ENCODE results near the gene BRD4. TPM values are rescaled to one million over a fixed set of nuclear protein-coding genes. Genes with fewer than 3 reads are reported as not detected.

BRD4 gene
- total RNA-seq, result 100 to 1,000 TPM; 102 to 113 (median 112) TPM

DNA sequence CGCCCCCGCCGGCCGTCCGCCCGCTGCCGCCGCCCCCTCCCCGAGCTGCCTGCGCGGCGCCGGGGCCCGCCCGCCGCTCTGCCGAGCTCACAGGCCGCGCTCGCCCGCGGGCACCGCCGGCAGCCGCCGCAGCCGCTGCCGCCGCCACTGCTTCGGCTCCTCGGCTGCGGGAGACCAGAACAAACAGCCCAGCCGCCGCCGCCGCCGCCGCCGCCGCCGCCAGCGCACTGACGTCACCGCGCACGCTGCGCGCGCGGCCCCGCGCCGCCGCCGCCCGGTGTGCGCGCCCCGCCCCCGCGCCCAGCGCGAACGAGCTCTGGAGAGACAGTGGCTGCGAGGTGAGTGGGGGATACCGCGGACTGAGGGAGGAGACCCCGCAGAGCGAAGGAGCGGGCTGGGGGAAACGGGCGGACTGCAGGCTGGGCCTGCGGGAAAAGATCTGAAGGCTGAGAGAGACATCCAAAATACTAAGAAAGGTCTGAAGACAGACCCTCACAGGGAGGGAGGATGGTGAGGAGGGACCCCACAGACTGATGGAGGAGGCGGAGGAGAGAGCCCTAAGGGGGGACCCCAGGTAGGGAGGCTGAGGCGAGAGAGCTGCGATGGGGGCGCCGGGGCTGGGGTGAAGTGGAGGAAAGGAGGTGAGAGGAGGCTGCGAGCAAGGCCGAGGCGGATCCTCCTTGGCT lies at the start of gene BRD4:
TSS of gene BRD4 (minus strand) at position 229 of the 686 bp plus-strand sequence. CDS start 59,440 bp downstream, outside the sequence.
- H3K4me3 Mint-ChIP-seq, result peak within 1 kb of the TSS; percentile 93
- no peaks in the 10 kb centered on the region for H3K9me3 Mint-ChIP-seq
- H3K36me3 Mint-ChIP-seq (ENCODE audit: insufficient read depth), result peaks cover 8% of the 10 kb centered on the region
- ATAC-seq (peak; percentile 56 to 64), DNase-seq (peak; percentile 74)
- no peaks in the 10 kb centered on the region for H3K27me3 Mint-ChIP-seq (ENCODE audit: low read depth)
- peaks cover 41% of the 10 kb centered on the region for H3K4me1 Mint-ChIP-seq (ENCODE audit: low read depth)

DNA sequence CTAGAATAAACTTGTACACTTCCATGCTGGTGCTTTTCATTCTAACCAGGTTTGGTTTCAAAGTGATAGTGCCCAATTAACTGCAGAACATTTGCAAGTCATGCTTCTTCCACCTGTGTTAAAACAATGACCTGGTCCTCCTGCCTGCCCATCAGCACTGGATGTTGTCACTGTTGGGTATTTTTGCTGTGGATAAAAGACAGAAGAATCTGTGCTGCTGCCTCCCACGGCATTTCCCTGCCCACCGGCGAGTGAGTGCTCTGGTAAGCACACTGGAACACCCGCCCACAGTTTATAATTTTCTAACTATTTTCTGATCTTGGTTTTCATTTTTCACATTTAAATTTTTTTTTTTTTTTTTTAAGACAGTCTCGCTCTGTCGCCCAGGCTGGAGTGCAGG lies 49.5 kb upstream of the BRD4 start:
- no peak for ATAC-seq

GRCh38 chr19:15381429-15381828 lies 49.1 kb upstream of the BRD4 start:
- DNase-seq (no peak), ATAC-seq (no peak)
- Mint-ChIP-seq H3K36me3 (ENCODE audit: insufficient read depth) (no peaks in the 10 kb centered on the region), H3K4me3 (peak overlapping the region; percentile 83), H3K9me3 (no peaks in the 10 kb centered on the region), H3K4me1 (ENCODE audit: low read depth) (peaks cover 37% of the 10 kb centered on the region), H3K27me3 (ENCODE audit: low read depth) (no peaks in the 10 kb centered on the region)

More for the DNA sequence above, 49.5 kb upstream of the BRD4 start:
- H3K27me3 Mint-ChIP-seq (ENCODE audit: low read depth), result no peaks in the 10 kb centered on the region
- DNase-seq, result no peak
- H3K9me3 Mint-ChIP-seq, result no peaks in the 10 kb centered on the region
- no peaks in the 10 kb centered on the region for H3K36me3 Mint-ChIP-seq (ENCODE audit: insufficient read depth)
- peaks cover 33% of the 10 kb centered on the region for H3K4me1 Mint-ChIP-seq (ENCODE audit: low read depth)
- no peak overlapping the region for H3K4me3 Mint-ChIP-seq

GRCh38 chr19:15379999-15380647 lies 47.8 kb upstream of the BRD4 start:
- DNase-seq, result no peak
- Mint-ChIP-seq H3K4me1 (ENCODE audit: low read depth) (peaks cover 40% of the 10 kb centered on the region), H3K4me3 (peak overlapping the region; percentile 99), H3K36me3 (ENCODE audit: insufficient read depth) (no peaks in the 10 kb centered on the region), H3K27me3 (ENCODE audit: low read depth) (no peaks in the 10 kb centered on the region), H3K9me3 (no peaks in the 10 kb centered on the region)
- peak; percentile 27 to 38 for ATAC-seq

GRCh38 chr19:15379083-15379998 lies 47.0 kb upstream of the BRD4 start, which contains the start of gene AKAP8:
Gene AKAP8 (minus strand): TSS chr19:15379787. CDS start chr19:15379731, 56 bp downstream.
- ATAC-seq, result peak; percentile 89 to 90
- no peaks in the 10 kb centered on the region for H3K36me3 Mint-ChIP-seq (ENCODE audit: insufficient read depth)
- H3K4me1 Mint-ChIP-seq (ENCODE audit: low read depth), result peaks cover 46% of the 10 kb centered on the region
- H3K27me3 Mint-ChIP-seq (ENCODE audit: low read depth), result no peaks in the 10 kb centered on the region
- H3K4me3 Mint-ChIP-seq, result peak within 1 kb of the TSS; percentile 99
- no peaks in the 10 kb centered on the region for H3K9me3 Mint-ChIP-seq
- DNase-seq, result peak; percentile 97

GRCh38 chr19:15378534-15379082 lies 46.3 kb upstream of the BRD4 start:
- DNase-seq, result peak; percentile 36
- H3K4me1 Mint-ChIP-seq (ENCODE audit: low read depth), result peaks cover 46% of the 10 kb centered on the region
- H3K36me3 Mint-ChIP-seq (ENCODE audit: insufficient read depth), result no peaks in the 10 kb centered on the region
- H3K27me3 Mint-ChIP-seq (ENCODE audit: low read depth), result no peaks in the 10 kb centered on the region
- peak overlapping the region; percentile 99 for H3K4me3 Mint-ChIP-seq
- ATAC-seq, result peak; percentile 11 to 12
- H3K9me3 Mint-ChIP-seq, result no peaks in the 10 kb centered on the region

GRCh38 chr19:15374796-15375440 lies 42.6 kb upstream of the BRD4 start:
- H3K27me3 Mint-ChIP-seq (ENCODE audit: low read depth), result no peaks in the 10 kb centered on the region
- peaks cover 17% of the 10 kb centered on the region for H3K36me3 Mint-ChIP-seq (ENCODE audit: insufficient read depth)
- H3K4me1 Mint-ChIP-seq (ENCODE audit: low read depth), result peaks cover 32% of the 10 kb centered on the region
- no peaks in the 10 kb centered on the region for H3K9me3 Mint-ChIP-seq
- DNase-seq (no peak), ATAC-seq (no peak)
- H3K4me3 Mint-ChIP-seq, result no peak overlapping the region

DNA sequence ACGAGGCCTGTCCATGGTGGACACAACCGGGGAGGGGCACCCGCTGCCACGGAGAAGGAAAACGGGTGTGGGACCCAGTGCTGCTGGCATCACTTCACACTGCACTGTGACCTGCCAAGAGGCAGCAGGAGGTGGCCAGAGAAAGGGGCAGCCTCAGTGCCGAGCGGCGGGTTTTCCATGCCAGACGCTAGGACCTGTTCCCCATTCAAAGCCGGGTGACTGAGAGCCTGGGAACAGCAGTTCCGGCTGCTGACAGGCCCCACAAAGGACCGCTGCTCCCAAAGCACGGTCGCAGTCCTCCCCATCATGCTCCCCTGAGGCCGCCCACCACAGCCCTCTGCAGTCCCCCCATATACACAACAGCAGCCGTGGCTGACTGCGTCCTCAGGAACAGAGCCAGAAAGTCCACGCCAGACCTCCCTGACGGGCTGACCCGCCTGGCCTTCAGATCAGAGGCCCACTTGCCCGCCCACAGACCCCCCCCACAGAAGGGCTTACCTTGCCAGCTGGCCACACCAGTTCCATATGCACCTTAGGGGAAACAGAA lies 41.8 kb upstream of the BRD4 start:
- DNase-seq (no peak), ATAC-seq (no peak)
- no peaks in the 10 kb centered on the region for H3K27me3 Mint-ChIP-seq (ENCODE audit: low read depth)
- peaks cover 17% of the 10 kb centered on the region for H3K36me3 Mint-ChIP-seq (ENCODE audit: insufficient read depth)
- H3K4me3 Mint-ChIP-seq, result no peak overlapping the region
- peaks cover 32% of the 10 kb centered on the region for H3K4me1 Mint-ChIP-seq (ENCODE audit: low read depth)
- H3K9me3 Mint-ChIP-seq, result no peaks in the 10 kb centered on the region

- Mint-ChIP-seq H3K4me1 (ENCODE audit: low read depth) (peaks cover 32% of the 10 kb centered on the region), H3K27me3 (ENCODE audit: low read depth) (no peaks in the 10 kb centered on the region), H3K4me3 (no peak overlapping the region), H3K9me3 (no peaks in the 10 kb centered on the region), H3K36me3 (ENCODE audit: insufficient read depth) (peaks cover 19% of the 10 kb centered on the region)
- DNase-seq (no peak), ATAC-seq (no peak)
Observed at GRCh38 chr19:15373644-15374043, 41.3 kb upstream of the BRD4 start.

DNA sequence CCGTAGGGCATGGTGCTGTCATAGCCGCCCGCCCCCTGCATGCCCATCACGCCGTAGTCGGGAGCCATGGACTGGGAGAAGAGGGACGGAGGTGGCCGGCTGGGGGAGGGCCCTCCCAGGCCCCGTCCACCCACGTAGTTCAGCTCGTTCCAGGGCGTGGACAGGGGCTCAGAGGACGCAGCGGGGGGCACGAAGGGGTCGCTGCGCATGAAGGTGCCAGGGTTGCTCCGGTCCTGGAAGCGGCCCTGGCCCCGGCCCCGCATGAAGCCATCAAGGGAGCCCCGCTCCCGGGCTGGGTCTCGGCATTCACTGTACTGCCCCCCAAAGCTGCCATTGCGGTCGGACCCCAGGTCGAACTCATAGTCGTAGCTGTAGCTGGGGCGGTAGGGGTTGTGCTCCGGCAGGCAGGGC lies 40.6 kb upstream of the BRD4 start:
- no peak for ATAC-seq
- no peak for DNase-seq
- Mint-ChIP-seq H3K4me1 (ENCODE audit: low read depth) (peaks cover 26% of the 10 kb centered on the region), H3K27me3 (ENCODE audit: low read depth) (no peaks in the 10 kb centered on the region), H3K4me3 (no peak overlapping the region), H3K9me3 (no peaks in the 10 kb centered on the region), H3K36me3 (ENCODE audit: insufficient read depth) (peaks cover 21% of the 10 kb centered on the region)

DNA sequence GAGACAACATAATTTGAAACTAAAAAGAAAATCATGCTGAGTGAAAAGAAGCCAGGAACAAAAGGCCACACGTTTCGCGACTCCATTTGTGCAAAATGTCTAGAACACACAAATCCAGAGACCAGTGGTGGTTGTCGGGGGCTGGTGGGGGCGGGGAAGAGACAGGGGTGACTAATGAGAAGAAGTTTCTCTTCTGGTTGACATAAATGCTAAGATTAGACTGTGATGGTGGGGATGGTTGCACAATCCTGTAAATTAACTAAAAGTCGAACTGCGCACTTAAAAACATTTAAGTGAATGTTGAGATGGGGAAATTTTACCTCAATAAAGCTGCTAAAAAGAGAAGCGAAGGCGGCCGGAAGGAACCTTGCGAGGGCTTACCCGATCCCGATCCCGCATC lies 40.1 kb upstream of the BRD4 start:
- H3K27me3 Mint-ChIP-seq (ENCODE audit: low read depth), result no peaks in the 10 kb centered on the region
- peaks cover 23% of the 10 kb centered on the region for H3K36me3 Mint-ChIP-seq (ENCODE audit: insufficient read depth)
- ATAC-seq (peak in 1 of 2 donors; percentile 22), DNase-seq (no peak)
- no peak overlapping the region for H3K4me3 Mint-ChIP-seq
- H3K4me1 Mint-ChIP-seq (ENCODE audit: low read depth), result peaks cover 22% of the 10 kb centered on the region
- no peaks in the 10 kb centered on the region for H3K9me3 Mint-ChIP-seq

DNA sequence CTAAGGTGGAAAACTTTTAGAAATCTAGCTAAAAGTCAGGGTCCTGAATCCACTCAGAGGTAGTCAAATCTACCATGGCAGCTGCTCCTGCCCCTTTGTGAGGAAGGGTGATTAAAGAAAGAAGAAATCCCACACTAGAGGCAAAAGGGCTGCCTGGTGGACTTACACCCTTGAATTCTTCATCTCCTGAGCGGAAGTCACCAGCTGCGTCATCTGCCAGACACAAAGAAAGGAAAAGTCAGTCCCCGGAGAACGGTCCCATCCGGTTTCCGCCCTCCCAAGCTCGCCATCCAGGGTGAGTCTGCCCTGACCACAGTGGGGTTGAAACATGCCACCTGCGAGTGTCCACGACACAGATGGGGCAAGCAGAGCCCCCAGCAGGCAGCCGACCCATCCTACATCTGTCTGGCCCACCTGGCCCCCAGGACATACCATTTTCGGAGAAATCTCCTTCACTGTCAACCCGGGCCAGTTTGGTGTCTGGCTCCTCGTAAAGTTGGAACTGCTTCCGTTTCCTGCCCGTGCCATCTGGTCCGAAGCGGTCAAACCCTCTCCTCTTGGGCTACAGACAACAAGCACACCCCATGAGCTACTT lies 39.5 kb upstream of the BRD4 start:
- ATAC-seq (no peak), DNase-seq (no peak)
- H3K27me3 Mint-ChIP-seq (ENCODE audit: low read depth), result no peaks in the 10 kb centered on the region
- H3K4me3 Mint-ChIP-seq, result no peak overlapping the region
- H3K36me3 Mint-ChIP-seq (ENCODE audit: insufficient read depth), result peaks cover 23% of the 10 kb centered on the region
- peaks cover 16% of the 10 kb centered on the region for H3K4me1 Mint-ChIP-seq (ENCODE audit: low read depth)
- no peaks in the 10 kb centered on the region for H3K9me3 Mint-ChIP-seq

- H3K4me3 Mint-ChIP-seq, result no peak overlapping the region
- ATAC-seq (no peak), DNase-seq (no peak)
- H3K27me3 Mint-ChIP-seq (ENCODE audit: low read depth), result no peaks in the 10 kb centered on the region
- peaks cover 12% of the 10 kb centered on the region for H3K4me1 Mint-ChIP-seq (ENCODE audit: low read depth)
- peaks cover 23% of the 10 kb centered on the region for H3K36me3 Mint-ChIP-seq (ENCODE audit: insufficient read depth)
- no peaks in the 10 kb centered on the region for H3K9me3 Mint-ChIP-seq
Observed at GRCh38 chr19:15371119-15371518, 38.8 kb upstream of the BRD4 start.

Measured in activated T-cell treated with anti-CD3 and anti-CD28 coated beads, Interleukin-2, amount 50 U/mL, for 4 hours (primary cell).